Measurements from ENCODE around the gene CPNE7.

- TF ChIP-seq POLR2AphosphoS5 (IDR thresholded peaks at IDR 0.05; ENCODE audit: low read depth, low read length) (no peak), TAF1 (IDR thresholded peaks at IDR 0.05; ENCODE audit: borderline replicate concordance, insufficient read depth, low read length) (no peak)
Measured at GRCh38 chr16:89604764-89605163, 29.2 kb downstream of the CPNE7 start.

Measured in PFSK-1 (cell line).